H1 (cell line): ENCODE measurements around the gene KRT24. TPM values are rescaled to one million over a fixed set of nuclear protein-coding genes. Genes with fewer than 3 reads are reported as not detected.

Experiments used
- CTCF ChIA-PET: fragments of 300-600 bp; sonication (Branson Sonifier 250); formaldehyde crosslinking; loops from one replicate; lab custom pipeline; 2021; ENCODE audit not compliant: partially characterized antibody; lab: Charles Lee
- POLR2A ChIA-PET: fragments of 300-600 bp; sonication (Branson Sonifier 250); formaldehyde crosslinking; loops from one replicate; lab custom pipeline; 2021; ENCODE audit warnings: inconsistent platforms; ENCODE audit not compliant: partially characterized antibody; lab: Charles Lee
- DNase-seq, 2 experiments: peaks; one replicate each; pipeline versions ENCODE4 v3.0.0 to v3.0.0-alpha.2; 2010 to 2022; ENCODE audit warnings: low spot score in 2 of 2, low read depth in 1 of 2, mixed read lengths in 1 of 2
- FAIRE-seq: peaks from 2 replicates; lab custom pipeline; 2011; peaks lifted over from hg19 to GRCh38; lab: Jason Lieb, UNC
- H2AFZ ChIP-seq: 2 replicates; pipeline ENCODE4 v1.8.1; 2012; ENCODE audit warnings: low read length, inconsistent platforms
- H2AK5ac ChIP-seq: 2 replicates; pipeline ENCODE4 v1.6.1; 2013; ENCODE audit warnings: low read depth, low read length
- H2BK120ac ChIP-seq: replicated peaks from 2 replicates; pipeline ENCODE3; 2013; ENCODE audit warnings: low read depth, low read length, inconsistent platforms
- H2BK12ac ChIP-seq: 2 replicates; pipeline ENCODE4 v1.6.1; 2013; ENCODE audit warnings: low read depth, low read length
- H2BK15ac ChIP-seq: 2 replicates; pipeline ENCODE4 v1.6.1; 2013; ENCODE audit warnings: low read length
- H2BK20ac ChIP-seq: 2 replicates; pipeline ENCODE4 v1.6.1; 2013; ENCODE audit warnings: low read length
- H2BK5ac ChIP-seq: 2 replicates; pipeline ENCODE4 v1.6.1; 2013; ENCODE audit warnings: low read depth, low read length
- H3K14ac ChIP-seq: 2 replicates; pipeline ENCODE4 v1.6.1; 2013; ENCODE audit warnings: inconsistent platforms; ENCODE audit not compliant: insufficient read length
- H3K18ac ChIP-seq: 2 replicates; pipeline ENCODE4 v1.6.1; 2013; ENCODE audit warnings: low read length; ENCODE audit errors: extremely low read depth
- H3K23ac ChIP-seq: 2 replicates; pipeline ENCODE4 v1.6.1; 2013; ENCODE audit warnings: inconsistent platforms; ENCODE audit not compliant: insufficient read length
- H3K23me2 ChIP-seq: 2 replicates; pipeline ENCODE4 v1.6.1; 2013; ENCODE audit warnings: low read depth, low read length
- H3K27ac ChIP-seq: 2 replicates; pipeline ENCODE4 v1.6.1; 2011; ENCODE audit warnings: low read depth, low read length, inconsistent platforms
- H3K27me3 ChIP-seq, 4 experiments: replicated peaks in 1 of 4; 1 replicate in 1 of 4; 2 replicates in 3 of 4; pipeline versions ENCODE4 v1.6.1 to v1.8.1; 2011 to 2013; ENCODE audit warnings: low read length in 3 of 4, mild to moderate bottlenecking in 3 of 4, inconsistent platforms in 2 of 4, mixed read lengths in 2 of 4, moderate library complexity in 1 of 4; ENCODE audit not compliant: control insufficient read depth in 3 of 4, insufficient read depth in 3 of 4; ENCODE audit errors: extremely low read depth in 1 of 4
- H3K36me3 ChIP-seq, 4 experiments: 2 replicates each; pipeline versions ENCODE4 v1.6.1 to v1.8.1; 2011 to 2013; ENCODE audit warnings: mild to moderate bottlenecking in 4 of 4, low read length in 3 of 4, moderate library complexity in 2 of 4, control low read depth in 1 of 4, inconsistent platforms in 1 of 4; ENCODE audit not compliant: insufficient read depth in 4 of 4, control insufficient read depth in 2 of 4
- H3K4ac ChIP-seq: replicated peaks from 2 replicates; pipeline ENCODE3; 2013; ENCODE audit warnings: low read length, low read depth, mixed read lengths, inconsistent platforms; ENCODE audit not compliant: insufficient read length
- H3K4me1 ChIP-seq, 4 experiments: replicated peaks in 1 of 4; 1 replicate in 1 of 4; 2 replicates in 3 of 4; pipeline versions ENCODE4 v1.6.1 to v1.8.1; 2011 to 2013; ENCODE audit warnings: low read length in 3 of 4, inconsistent platforms in 2 of 4, mixed read lengths in 1 of 4; ENCODE audit not compliant: insufficient read depth in 4 of 4, control insufficient read depth in 3 of 4
- H3K4me2 ChIP-seq, 2 experiments: 2 replicates each; pipeline versions ENCODE4 v1.6.1 to v1.8.1; 2011 to 2013; ENCODE audit warnings: low read depth in 2 of 2, low read length in 2 of 2, control low read depth in 1 of 2, inconsistent platforms in 1 of 2, mild to moderate bottlenecking in 1 of 2; ENCODE audit not compliant: insufficient read depth in 1 of 2
- H3K4me3 ChIP-seq, 4 experiments: fragments of 200-600, 300-600 bp in 1 of 4; sonication (generic), shearing (Covaris generic), sonication (Bioruptor Twin) in 1 of 4; 2 replicates each; pipeline versions ENCODE4 v1.5.1 to v1.8.1; 2011 to 2016; ENCODE audit warnings: low read length in 4 of 4, low read depth in 3 of 4, control low read depth in 2 of 4, inconsistent platforms in 2 of 4, mild to moderate bottlenecking in 2 of 4, mixed read lengths in 1 of 4, moderate library complexity in 1 of 4; ENCODE audit not compliant: insufficient read depth in 2 of 4; ENCODE audit errors: extremely low read depth in 1 of 4
- H3K56ac ChIP-seq: replicated peaks from 2 replicates; pipeline ENCODE3; 2013; ENCODE audit warnings: low read depth, mild to moderate bottlenecking, mixed read lengths, low read length, inconsistent platforms; ENCODE audit not compliant: insufficient read length
- H3K79me1 ChIP-seq: 2 replicates; pipeline ENCODE4 v1.6.1; 2013; ENCODE audit warnings: low read depth, low read length, control low read depth
- H3K79me2 ChIP-seq, 2 experiments: 2 replicates each; pipeline versions ENCODE4 v1.6.1 to v1.8.1; 2012 to 2013; ENCODE audit warnings: low read length in 2 of 2, mild to moderate bottlenecking in 2 of 2, inconsistent platforms in 1 of 2; ENCODE audit not compliant: insufficient read depth in 2 of 2, control insufficient read depth in 1 of 2
- H3K9ac ChIP-seq, 4 experiments: replicated peaks in 1 of 4; 1 replicate in 1 of 4; 2 replicates in 3 of 4; pipeline versions ENCODE4 v1.6.1 to v1.8.1; 2011 to 2013; ENCODE audit warnings: low read depth in 3 of 4, low read length in 3 of 4, control low read depth in 2 of 4, mild to moderate bottlenecking in 2 of 4, moderate library complexity in 2 of 4, inconsistent platforms in 1 of 4; ENCODE audit errors: extremely low read depth in 1 of 4
- H3K9me3 ChIP-seq, 2 experiments: 2 replicates each; pipeline versions ENCODE4 v1.6.1 to v1.8.1; 2012 to 2013; ENCODE audit warnings: mild to moderate bottlenecking in 2 of 2, moderate library complexity in 2 of 2, control low read depth in 1 of 2, inconsistent platforms in 1 of 2, low read depth in 1 of 2, low read length in 1 of 2, mixed read lengths in 1 of 2; ENCODE audit not compliant: insufficient read depth in 2 of 2
- H4K20me1 ChIP-seq, 2 experiments: replicated peaks in 1 of 2; 2 replicates each; pipeline versions ENCODE3 to v1.8.1; 2011 to 2013; ENCODE audit warnings: inconsistent platforms in 2 of 2, low read length in 2 of 2, mild to moderate bottlenecking in 1 of 2; ENCODE audit not compliant: insufficient read depth in 2 of 2, control insufficient read depth in 1 of 2
- H4K5ac ChIP-seq: 2 replicates; pipeline ENCODE4 v1.6.1; 2013; ENCODE audit warnings: low read length, low read depth, mixed read lengths, inconsistent platforms; ENCODE audit not compliant: insufficient read length
- H4K8ac ChIP-seq: 2 replicates; pipeline ENCODE4 v1.8.0; 2013; ENCODE audit warnings: mild to moderate bottlenecking, moderate library complexity, low read length, inconsistent platforms; ENCODE audit not compliant: insufficient read depth; ENCODE audit errors: extremely low read depth
- H4K91ac ChIP-seq: replicated peaks from 2 replicates; pipeline ENCODE3; 2013; ENCODE audit warnings: low read length, mixed read lengths, inconsistent platforms; ENCODE audit not compliant: insufficient read length
- ATF3 ChIP-seq: IDR thresholded peaks from 2 replicates; pipeline ENCODE4 v1.6.1; 2011; ENCODE audit warnings: low read depth, mild to moderate bottlenecking, low read length; ENCODE audit not compliant: insufficient read depth
- CTCF ChIP-seq, 3 experiments: IDR thresholded peaks; 1 replicate in 2 of 3; 2 replicates in 1 of 3; pipeline versions ENCODE4 v1.5.1 to v1.6.1; 2011; ENCODE audit warnings: low read length in 3 of 3, mild to moderate bottlenecking in 3 of 3, inconsistent platforms in 2 of 3, low read depth in 1 of 3, moderate library complexity in 1 of 3; ENCODE audit not compliant: insufficient read depth in 1 of 3; ENCODE audit errors: control extremely low read depth in 1 of 3
- EZH2 ChIP-seq: fragments of 200-600 bp; sonication (generic); IDR thresholded peaks from 2 replicates; pipeline ENCODE4 v1.7.1; 2012; ENCODE audit warnings: low read depth, mild to moderate bottlenecking, moderate library complexity, low read length, inconsistent platforms; ENCODE audit not compliant: severe bottlenecking
- JUND ChIP-seq: IDR thresholded peaks from 2 replicates; pipeline ENCODE4 v1.6.1; 2011; ENCODE audit warnings: mild to moderate bottlenecking, improper control_type of control experiment, low read length
- KDM5A ChIP-seq: fragments of 200-600 bp; IDR thresholded peaks from 2 replicates; pipeline ENCODE4 v1.7.1; 2012; ENCODE audit warnings: mild to moderate bottlenecking, low read length, inconsistent platforms, mixed read lengths
- RNF2 ChIP-seq: fragments of 200-900, 300-1000 bp; sonication (generic); IDR thresholded peaks from 2 replicates; pipeline ENCODE4 v1.7.1; 2016; ENCODE audit warnings: borderline replicate concordance, low read depth, mild to moderate bottlenecking, antibody characterized with exemption, low read length; ENCODE audit not compliant: poor library complexity, severe bottlenecking; ENCODE audit errors: missing control alignments
- SIX5 ChIP-seq: IDR thresholded peaks from 2 replicates; pipeline ENCODE4 v1.6.1; 2011; ENCODE audit warnings: mild to moderate bottlenecking, low read depth, low read length
- YY1 ChIP-seq: IDR thresholded peaks from 2 replicates; pipeline ENCODE4 v1.6.1; 2011; ENCODE audit warnings: low read depth, mild to moderate bottlenecking, low read length
- WGBS, 2 experiments: shearing (Covaris generic) in 1 of 2; methylation state at CpG; one replicate each; pipeline versions ENCODE4 v1.1.6 to v1.1.7; 2013 to 2015; ENCODE audit warnings: low lambda C conversion rate in 2 of 2, mixed read lengths in 2 of 2, inconsistent platforms in 1 of 2, low coverage in 1 of 2, missing lambda C conversion rate in 1 of 2; ENCODE audit not compliant: insufficient replicate concordance in 2 of 2, insufficient coverage in 1 of 2, insufficient read length in 1 of 2; ENCODE audit errors: extremely low coverage in 1 of 2, missing lambda C conversion rate in 1 of 2; 5-methylcytosine and 5-hydroxymethylcytosine counted together
- polyA plus RNA-seq, 7 experiments: library from polyadenylated mRNA; depleted of rRNA in 3 of 7; stranded (reverse) in 5 of 7; unstranded in 2 of 7; fragments of >200 nt in 5 of 7; fragments of 200-250 nt in 2 of 7; gene quantifications; 1 replicate in 5 of 7; 2 replicates in 1 of 7; 4 replicates in 1 of 7; pipeline versions ENCODE4 v1.2.1 to v1.2.3, GENCODE V29; 2011 to 2013; ENCODE audit warnings: missing spikeins in 2 of 7, mixed read lengths in 2 of 7
- total RNA-seq: library from RNA; stranded (reverse); fragmentation: NEBNext Ultra II Directional; extraction: Animal tissue kit (Norgen Biotek cat#: 25700); gene quantifications from 2 replicates; pipeline ENCODE4 v1.2.1, GENCODE V29; 2021
- TF ChIP-seq, protein P1 (sequence below): IDR thresholded peaks from 2 replicates; pipeline ENCODE4 v1.6.1; 2012; ENCODE audit warnings: inconsistent platforms

Gene KRT24
- total and polyA plus RNA-seq, 2 of the 8 experiments (the other 6 are each of a cell fraction or from before 2014, with no cell fraction given): not detected

DNA sequence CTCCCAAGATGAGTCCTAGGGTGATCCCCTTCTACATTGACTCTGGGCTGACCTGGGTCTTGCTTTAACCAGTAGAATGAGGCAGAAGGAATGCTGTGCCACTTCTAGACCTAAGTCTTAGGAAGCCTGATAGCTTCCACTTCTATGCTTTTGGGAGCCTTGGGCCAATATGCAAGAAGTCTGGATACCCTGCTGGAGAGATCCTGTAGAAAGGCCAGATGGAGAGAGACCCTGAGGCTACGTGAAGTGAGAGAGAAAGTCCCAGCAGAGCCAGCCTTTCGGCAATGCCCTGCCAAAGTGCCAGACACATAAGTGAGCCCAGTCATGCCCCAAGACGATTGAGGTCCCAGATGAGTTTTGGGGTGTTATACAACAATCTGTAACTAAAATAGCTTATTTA, 40.3 kb downstream of the KRT24 start:
- CTCF ChIA-PET: interaction anchor here (0.8 to 0.9 kb wide), 3 partner anchors 9 to 43 kb away, joined by 3 read pairs; no protein-coding TSS in a partner anchor
- Histone ChIP-seq H2BK12ac (no peak overlapping the region), H4K8ac (no peak overlapping the region), H3K56ac (no peak overlapping the region), H4K20me1 (no peaks in the 10 kb centered on the region), H3K4ac (no peak overlapping the region), H3K79me1 (no peaks in the 10 kb centered on the region), H3K79me2 (no peaks in the 10 kb centered on the region), H4K5ac (no peak overlapping the region), H3K4me2 (no peak overlapping the region), H2BK120ac (peak overlapping the region; percentile 33), H3K18ac (no peak overlapping the region), H3K9ac (no peak overlapping the region), H3K36me3 (no peaks in the 10 kb centered on the region), H2AK5ac (no peak overlapping the region), H3K14ac (no peak overlapping the region), H2AFZ (peak overlapping the region; percentile 68), H3K23ac (no peak overlapping the region), H3K9me3 (no peaks in the 10 kb centered on the region), H3K27me3 (no peaks in the 10 kb centered on the region), H3K23me2 (no peaks in the 10 kb centered on the region), H2BK20ac (no peak overlapping the region; the same call in 1 of the 2 replicates), H3K4me1 (peaks cover 0 to 2% (median 0%) of the 10 kb centered on the region in 4 experiments; a peak in 2 of 7 replicates), H2BK15ac (no peak overlapping the region), H4K91ac (no peak overlapping the region), H3K27ac (no peak overlapping the region), H3K4me3 (no peak overlapping the region), H2BK5ac (no peak overlapping the region)
- FAIRE-seq: no peak
- no peak for DNase-seq
- WGBS, 2 experiments: 87% methylated on average over 3 of the region's 3 CpGs; no CpG with 5 or more reads in 1 of the 2 experiments
- POLR2A ChIA-PET: interaction anchor here (0.9 to 1.2 kb wide), 2 partner anchors 11 to 16 kb away, joined by 3 to 7 read pairs; partner anchors contain the start of gene SMARCE1
- TF ChIP-seq RNF2 (no peak), CTCF (IDR thresholded peaks at IDR 0.05; ENCODE audit: control extremely low read depth in 1 of 3, insufficient read depth in 1 of 3, low read depth in 1 of 3, low read length in 3 of 3) (no peak), KDM5A (no peak), EZH2 (no peak), JUND (no peak), SIX5 (no peak), ATF3 (no peak), YY1 (no peak)
- TF ChIP-seq, protein P1, sequence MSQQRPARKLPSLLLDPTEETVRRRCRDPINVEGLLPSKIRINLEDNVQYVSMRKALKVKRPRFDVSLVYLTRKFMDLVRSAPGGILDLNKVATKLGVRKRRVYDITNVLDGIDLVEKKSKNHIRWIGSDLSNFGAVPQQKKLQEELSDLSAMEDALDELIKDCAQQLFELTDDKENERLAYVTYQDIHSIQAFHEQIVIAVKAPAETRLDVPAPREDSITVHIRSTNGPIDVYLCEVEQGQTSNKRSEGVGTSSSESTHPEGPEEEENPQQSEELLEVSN: no peak
